Mesenchymal stem cell (in vitro differentiated cells and primary cell): ENCODE data around the gene ELMO1.

ENCODE experiments used
- DNase-seq: peaks from one replicate; pipeline ENCODE4 v3.0.0-alpha.2; 2013
- H2AFZ ChIP-seq: one replicate; pipeline ENCODE4 v1.6.1; 2013; ENCODE audit warnings: low read depth, mild to moderate bottlenecking, control low read depth, inconsistent platforms, low read length, moderate library complexity
- H2AK5ac ChIP-seq: 2 replicates; pipeline ENCODE4 v1.6.1; 2013; ENCODE audit warnings: low read length, moderate library complexity, mild to moderate bottlenecking, inconsistent platforms; ENCODE audit not compliant: severe bottlenecking
- H2BK120ac ChIP-seq: one replicate; pipeline ENCODE4 v1.6.1; 2013; ENCODE audit warnings: low read depth, mild to moderate bottlenecking, inconsistent platforms, low read length, moderate library complexity
- H2BK12ac ChIP-seq, 2 experiments: one replicate each; pipeline ENCODE4 v1.6.1; 2013; ENCODE audit warnings: inconsistent platforms in 2 of 2, low read length in 2 of 2, mild to moderate bottlenecking in 2 of 2, moderate library complexity in 2 of 2, control low read depth in 1 of 2
- H2BK15ac ChIP-seq: one replicate; pipeline ENCODE4 v1.6.1; 2013; ENCODE audit warnings: mild to moderate bottlenecking, low read depth, inconsistent platforms; ENCODE audit not compliant: poor library complexity, severe bottlenecking
- H2BK5ac ChIP-seq: 2 replicates; pipeline ENCODE4 v1.6.1; 2013; ENCODE audit warnings: low read depth, mild to moderate bottlenecking, low read length, control low read depth, inconsistent platforms; ENCODE audit not compliant: poor library complexity, severe bottlenecking
- H3K14ac ChIP-seq, 2 experiments: one replicate each; pipeline ENCODE4 v1.6.1; 2013; ENCODE audit warnings: inconsistent platforms in 2 of 2, low read length in 2 of 2, control low read depth in 1 of 2, mild to moderate bottlenecking in 1 of 2, moderate library complexity in 1 of 2
- H3K18ac ChIP-seq, 2 experiments: one replicate each; pipeline ENCODE4 v1.6.1; 2013; ENCODE audit warnings: inconsistent platforms in 2 of 2, low read length in 2 of 2, control low read depth in 1 of 2, low read depth in 1 of 2, mild to moderate bottlenecking in 1 of 2
- H3K23ac ChIP-seq, 2 experiments: one replicate each; pipeline ENCODE4 v1.6.1; 2013; ENCODE audit warnings: inconsistent platforms in 2 of 2, low read length in 2 of 2, mild to moderate bottlenecking in 2 of 2, moderate library complexity in 2 of 2, control low read depth in 1 of 2
- H3K27ac ChIP-seq: 2 replicates; pipeline ENCODE4 v1.5.1; 2013; ENCODE audit warnings: mild to moderate bottlenecking, moderate library complexity, low read length, control low read depth, inconsistent platforms; ENCODE audit not compliant: poor library complexity, severe bottlenecking
- H3K27me3 ChIP-seq, 2 experiments: 2 replicates each; pipeline versions ENCODE4 v1.6.1 to v1.7.0; 2013; ENCODE audit warnings: low read length in 2 of 2, mild to moderate bottlenecking in 2 of 2, moderate library complexity in 2 of 2, control low read depth in 1 of 2, inconsistent platforms in 1 of 2; ENCODE audit not compliant: control insufficient read depth in 1 of 2, insufficient read depth in 1 of 2
- H3K36me3 ChIP-seq, 2 experiments: 2 replicates each; pipeline versions ENCODE4 v1.6.1 to v1.7.0; 2013; ENCODE audit warnings: low read length in 2 of 2, control low read depth in 1 of 2, inconsistent platforms in 1 of 2, low read depth in 1 of 2, mild to moderate bottlenecking in 1 of 2; ENCODE audit not compliant: insufficient read depth in 2 of 2, control insufficient read depth in 1 of 2
- H3K4ac ChIP-seq, 2 experiments: one replicate each; pipeline ENCODE4 v1.6.1; 2013; ENCODE audit warnings: inconsistent platforms in 2 of 2, low read length in 2 of 2, mild to moderate bottlenecking in 2 of 2, moderate library complexity in 2 of 2, control low read depth in 1 of 2, low read depth in 1 of 2
- H3K4me1 ChIP-seq: 2 replicates; pipeline ENCODE4 v1.6.1; 2013; ENCODE audit warnings: low read depth, low read length, control low read depth; ENCODE audit not compliant: control insufficient read depth, insufficient read depth
- H3K4me2 ChIP-seq: 2 replicates; pipeline ENCODE4 v1.6.1; 2013; ENCODE audit warnings: low read length, mild to moderate bottlenecking, inconsistent platforms; ENCODE audit not compliant: poor library complexity, severe bottlenecking
- H3K4me3 ChIP-seq, 2 experiments: 2 replicates each; pipeline versions ENCODE4 v1.5.1 to v1.7.0; 2013; ENCODE audit warnings: low read length in 2 of 2, mild to moderate bottlenecking in 2 of 2, control low read depth in 1 of 2, low read depth in 1 of 2; ENCODE audit not compliant: insufficient read depth in 1 of 2
- H3K79me1 ChIP-seq: replicated peaks from 2 replicates; pipeline ENCODE4 v1.6.1; 2013; ENCODE audit warnings: mild to moderate bottlenecking, control low read depth, low read length, inconsistent platforms; ENCODE audit not compliant: poor library complexity, severe bottlenecking
- H3K9ac ChIP-seq: 2 replicates; pipeline ENCODE4 v1.7.0; 2013; ENCODE audit warnings: mild to moderate bottlenecking, low read length, moderate library complexity
- H3K9me3 ChIP-seq: 2 replicates; pipeline ENCODE4 v1.7.0; 2013; ENCODE audit warnings: mild to moderate bottlenecking, low read length; ENCODE audit not compliant: control insufficient read depth
- H4K8ac ChIP-seq: one replicate; pipeline ENCODE4 v1.6.1; 2013; ENCODE audit warnings: inconsistent platforms, mild to moderate bottlenecking, low read length, moderate library complexity
- H4K91ac ChIP-seq: one replicate; pipeline ENCODE4 v1.6.1; 2013; ENCODE audit warnings: mild to moderate bottlenecking, low read length, inconsistent platforms
- WGBS: methylation state at CpG from one replicate; pipeline ENCODE4 v1.1.7; 2013; ENCODE audit warnings: mixed read lengths; 5-methylcytosine and 5-hydroxymethylcytosine counted together

ELMO1 gene

GRCh38 chr7:37416378-37417106 lies 32.1 kb downstream of the ELMO1 start:
- Histone ChIP-seq H4K8ac (no peak overlapping the region), H3K27ac (no peak overlapping the region), H3K18ac (no peak overlapping the region), H2BK120ac (no peak overlapping the region), H4K91ac (no peak overlapping the region), H3K36me3 (no peaks in the 10 kb centered on the region), H3K79me1 (no peaks in the 10 kb centered on the region), H2BK12ac (no peak overlapping the region), H3K4me2 (no peak overlapping the region), H3K9me3 (no peaks in the 10 kb centered on the region), H3K4ac (no peak overlapping the region), H2BK5ac (no peak overlapping the region), H2BK15ac (no peak overlapping the region), H3K4me3 (no peak overlapping the region), H3K23ac (no peak overlapping the region), H3K14ac (no peak overlapping the region), H3K4me1 (no peaks in the 10 kb centered on the region), H3K27me3 (peaks cover 0 to 23% of the 10 kb centered on the region in 2 experiments), H2AK5ac (no peak overlapping the region), H2AFZ (no peak overlapping the region), H3K9ac (no peak overlapping the region)
- no peak for DNase-seq
- WGBS, result 74% methylated on average over 6 of the region's 6 CpGs

- Histone ChIP-seq H3K27me3 (peaks cover 0 to 15% of the 10 kb centered on the region in 2 experiments), H3K14ac (no peak overlapping the region), H3K18ac (no peak overlapping the region), H3K4ac (no peak overlapping the region), H3K79me1 (no peaks in the 10 kb centered on the region), H3K23ac (no peak overlapping the region), H3K4me1 (no peaks in the 10 kb centered on the region), H2AK5ac (no peak overlapping the region), H2BK12ac (no peak overlapping the region), H2AFZ (no peak overlapping the region), H3K4me3 (no peak overlapping the region), H2BK15ac (no peak overlapping the region), H3K4me2 (no peak overlapping the region), H2BK5ac (no peak overlapping the region), H3K36me3 (no peaks in the 10 kb centered on the region), H4K91ac (no peak overlapping the region), H2BK120ac (no peak overlapping the region), H3K9ac (no peak overlapping the region), H4K8ac (no peak overlapping the region), H3K9me3 (no peaks in the 10 kb centered on the region), H3K27ac (no peak overlapping the region)
- no CpG with 5 or more reads among the region's 1 CpG for WGBS
- DNase-seq, result no peak
Observed at GRCh38 chr7:37415629-37416028, 33.0 kb downstream of the ELMO1 start.

GRCh38 chr7:37414352-37414983 lies 34.2 kb downstream of the ELMO1 start:
- no peaks in the 10 kb centered on the region for H3K9me3 ChIP-seq
- peaks cover 0 to 8% of the 10 kb centered on the region in 2 experiments for H3K27me3 ChIP-seq
- no peak overlapping the region for H4K8ac ChIP-seq
- H2BK15ac ChIP-seq, result no peak overlapping the region
- H2AK5ac ChIP-seq, result no peak overlapping the region
- no peak overlapping the region for H3K4me2 ChIP-seq
- H3K4me1 ChIP-seq, result no peaks in the 10 kb centered on the region
- no peak overlapping the region for H3K27ac ChIP-seq
- no peak overlapping the region for H2AFZ ChIP-seq
- H3K79me1 ChIP-seq, result no peaks in the 10 kb centered on the region
- H3K4ac ChIP-seq, result no peak overlapping the region
- H3K14ac ChIP-seq, result no peak overlapping the region
- DNase-seq, result no peak
- no peak overlapping the region for H2BK12ac ChIP-seq
- no peak overlapping the region for H3K9ac ChIP-seq
- H2BK5ac ChIP-seq, result no peak overlapping the region
- 92% methylated on average over 3 of the region's 5 CpGs for WGBS
- no peak overlapping the region for H3K4me3 ChIP-seq
- H3K23ac ChIP-seq, result no peak overlapping the region
- H3K36me3 ChIP-seq, result no peaks in the 10 kb centered on the region
- no peak overlapping the region for H4K91ac ChIP-seq
- H2BK120ac ChIP-seq, result no peak overlapping the region
- H3K18ac ChIP-seq, result no peak overlapping the region

- no peaks in the 10 kb centered on the region for H3K36me3 ChIP-seq
- no peak overlapping the region for H3K4ac ChIP-seq
- no peak overlapping the region for H4K91ac ChIP-seq
- H3K27ac ChIP-seq, result no peak overlapping the region
- DNase-seq, result no peak
- H2BK12ac ChIP-seq, result no peak overlapping the region
- no peaks in the 10 kb centered on the region for H3K4me1 ChIP-seq
- no peak overlapping the region for H2BK5ac ChIP-seq
- no peaks in the 10 kb centered on the region for H3K27me3 ChIP-seq
- H3K4me3 ChIP-seq, result no peak overlapping the region
- H3K14ac ChIP-seq, result no peak overlapping the region
- no peak overlapping the region for H3K4me2 ChIP-seq
- no peaks in the 10 kb centered on the region for H3K79me1 ChIP-seq
- H3K9me3 ChIP-seq, result no peaks in the 10 kb centered on the region
- WGBS, result 79% methylated on average over 3 of the region's 4 CpGs
- no peak overlapping the region for H2AK5ac ChIP-seq
- H3K9ac ChIP-seq, result no peak overlapping the region
- no peak overlapping the region for H3K18ac ChIP-seq
- no peak overlapping the region for H2BK120ac ChIP-seq
- H2AFZ ChIP-seq, result no peak overlapping the region
- no peak overlapping the region for H4K8ac ChIP-seq
- no peak overlapping the region for H3K23ac ChIP-seq
- H2BK15ac ChIP-seq, result no peak overlapping the region
Observed at GRCh38 chr7:37411444-37412034, 37.1 kb downstream of the ELMO1 start.
